ENCODE results near the gene CDK16. TPM values are rescaled to one million over a fixed set of nuclear protein-coding genes. Genes with fewer than 3 reads are reported as not detected.

CDK16 gene
- total RNA-seq, 1 donor from 2014 or later = 59.2 TPM

GRCh38 chrX:47202316-47202715 lies 16.2 kb upstream of the CDK16 start:
- H3K27me3 ChIP-seq (ENCODE audit: low read depth) = no peaks in the 10 kb centered on the region
- no peaks in the 10 kb centered on the region for H3K9me3 ChIP-seq
- intact Hi-C loops (cut with DNase I) = no loop called here
- H3K4me1 ChIP-seq = peaks cover 4% of the 10 kb centered on the region
- ATAC-seq (no peak), DNase-seq (no peak)
- TF ChIP-seq, protein P1, sequence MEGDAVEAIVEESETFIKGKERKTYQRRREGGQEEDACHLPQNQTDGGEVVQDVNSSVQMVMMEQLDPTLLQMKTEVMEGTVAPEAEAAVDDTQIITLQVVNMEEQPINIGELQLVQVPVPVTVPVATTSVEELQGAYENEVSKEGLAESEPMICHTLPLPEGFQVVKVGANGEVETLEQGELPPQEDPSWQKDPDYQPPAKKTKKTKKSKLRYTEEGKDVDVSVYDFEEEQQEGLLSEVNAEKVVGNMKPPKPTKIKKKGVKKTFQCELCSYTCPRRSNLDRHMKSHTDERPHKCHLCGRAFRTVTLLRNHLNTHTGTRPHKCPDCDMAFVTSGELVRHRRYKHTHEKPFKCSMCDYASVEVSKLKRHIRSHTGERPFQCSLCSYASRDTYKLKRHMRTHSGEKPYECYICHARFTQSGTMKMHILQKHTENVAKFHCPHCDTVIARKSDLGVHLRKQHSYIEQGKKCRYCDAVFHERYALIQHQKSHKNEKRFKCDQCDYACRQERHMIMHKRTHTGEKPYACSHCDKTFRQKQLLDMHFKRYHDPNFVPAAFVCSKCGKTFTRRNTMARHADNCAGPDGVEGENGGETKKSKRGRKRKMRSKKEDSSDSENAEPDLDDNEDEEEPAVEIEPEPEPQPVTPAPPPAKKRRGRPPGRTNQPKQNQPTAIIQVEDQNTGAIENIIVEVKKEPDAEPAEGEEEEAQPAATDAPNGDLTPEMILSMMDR (IDR thresholded peaks at IDR 0.05) = no peak
- H3K4me3 ChIP-seq = no peak overlapping the region
- H3K27ac ChIP-seq = no peak overlapping the region
- peaks cover 94% of the 10 kb centered on the region for H3K36me3 ChIP-seq

GRCh38 chrX:47202877-47203276 lies 15.6 kb upstream of the CDK16 start:
- DNase-seq (no peak), ATAC-seq (peak; percentile 35 to 41)
- H3K9me3 ChIP-seq = no peaks in the 10 kb centered on the region
- intact Hi-C loops (cut with DNase I) = no loop called here
- no peak overlapping the region for H3K4me3 ChIP-seq
- H3K4me1 ChIP-seq = no peaks in the 10 kb centered on the region
- peaks cover 98% of the 10 kb centered on the region for H3K36me3 ChIP-seq
- TF ChIP-seq, protein P1 (IDR thresholded peaks at IDR 0.05) = no peak
- no peaks in the 10 kb centered on the region for H3K27me3 ChIP-seq (ENCODE audit: low read depth)
- no peak overlapping the region for H3K27ac ChIP-seq

DNA sequence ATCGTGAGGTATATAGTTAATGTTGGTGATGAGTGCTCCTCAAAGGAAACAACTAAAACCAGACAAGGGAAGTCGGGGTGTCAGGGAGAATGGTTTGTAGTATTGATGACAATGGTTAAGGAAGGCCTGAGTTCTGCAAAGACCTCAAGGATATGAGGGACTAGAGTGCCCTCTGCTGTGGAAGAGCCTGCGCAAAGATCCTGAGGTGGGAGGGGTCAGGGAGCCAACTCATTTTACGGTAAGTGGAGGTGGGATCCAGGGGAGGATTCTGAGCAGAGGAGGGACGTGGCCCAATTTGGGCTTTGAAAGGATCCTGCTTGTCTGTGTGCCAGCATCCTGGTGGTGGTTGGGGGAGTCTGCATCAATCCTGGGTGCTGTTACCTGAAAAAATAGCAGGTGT lies 13.5 kb upstream of the CDK16 start:
- Histone ChIP-seq H3K9me3 (no peaks in the 10 kb centered on the region), H3K4me1 (no peaks in the 10 kb centered on the region), H3K36me3 (peaks cover 97% of the 10 kb centered on the region), H3K27me3 (ENCODE audit: low read depth) (no peaks in the 10 kb centered on the region), H3K4me3 (no peak overlapping the region), H3K27ac (no peak overlapping the region)
- intact Hi-C loops (cut with DNase I) = no loop called here
- TF ChIP-seq, protein P1 (IDR thresholded peaks at IDR 0.05) = no peak
- no peak for DNase-seq
- ATAC-seq = no peak

- no peak for ATAC-seq
- Histone ChIP-seq H3K4me3 (no peak overlapping the region), H3K36me3 (peaks cover 97% of the 10 kb centered on the region), H3K9me3 (no peaks in the 10 kb centered on the region), H3K4me1 (no peaks in the 10 kb centered on the region), H3K27me3 (ENCODE audit: low read depth) (no peaks in the 10 kb centered on the region), H3K27ac (no peak overlapping the region)
- TF ChIP-seq, protein P1 (IDR thresholded peaks at IDR 0.05) = no peak
- intact Hi-C loops (cut with DNase I) = no loop called here
- DNase-seq = no peak
Measured at GRCh38 chrX:47206316-47206715, 12.2 kb upstream of the CDK16 start.

- no peak overlapping the region for H3K27ac ChIP-seq
- TF ChIP-seq, protein P1 (IDR thresholded peaks at IDR 0.05) = no peak
- no peaks in the 10 kb centered on the region for H3K27me3 ChIP-seq (ENCODE audit: low read depth)
- peaks cover 97% of the 10 kb centered on the region for H3K36me3 ChIP-seq
- no peaks in the 10 kb centered on the region for H3K4me1 ChIP-seq
- DNase-seq (no peak), ATAC-seq (no peak)
- intact Hi-C loops (cut with DNase I) = no loop called here
- no peak overlapping the region for H3K4me3 ChIP-seq
- no peaks in the 10 kb centered on the region for H3K9me3 ChIP-seq
Measured at GRCh38 chrX:47208108-47208507, 10.4 kb upstream of the CDK16 start.
